Measurements from ENCODE around the gene CYP3A4. TPM values are rescaled to one million over a fixed set of nuclear protein-coding genes. Genes with fewer than 3 reads are reported as not detected.
"Not testable (repeated sequence)": the region's sequence is repeated elsewhere in the genome, so short reads cannot be mapped to it uniquely, and the experiment has no call there.

The CYP3A4 gene
- total RNA-seq, 2 experiments from 2014 or later = not detected

DNA sequence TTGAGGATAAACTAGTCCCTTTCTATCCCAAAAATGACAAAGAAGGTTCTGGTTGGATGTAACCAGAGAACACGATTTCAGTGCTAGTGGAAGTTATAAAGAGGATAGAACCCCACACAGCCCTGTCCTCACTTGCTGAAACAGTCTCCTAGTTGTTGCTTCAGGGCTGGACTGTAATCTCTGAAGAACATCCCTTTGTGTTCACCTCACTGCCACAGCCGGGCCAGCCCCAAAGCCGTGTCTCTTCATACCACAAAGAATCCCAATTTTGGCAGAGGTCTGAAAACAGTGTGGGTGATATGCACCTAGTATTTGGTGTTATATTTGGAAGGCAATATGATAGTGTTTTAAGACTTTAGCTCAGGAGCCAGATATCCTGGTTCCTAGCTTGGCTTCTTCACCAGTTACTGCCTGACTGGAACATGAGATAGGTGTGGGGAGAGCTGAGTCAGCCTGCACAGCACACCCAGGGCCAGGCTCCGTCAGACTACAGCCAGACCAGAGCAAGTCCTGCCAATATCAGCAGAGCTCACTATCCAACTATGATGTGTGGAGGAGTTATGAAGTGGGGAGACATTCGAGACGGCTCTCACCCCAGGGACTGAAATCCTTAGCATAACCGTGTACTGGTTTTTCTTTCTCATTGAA lies 21.2 kb downstream of the CYP3A4 start:
- DNase-seq = no peak
- Mint-ChIP-seq H3K9me3 (ENCODE audit: low read depth) (no peaks in the 10 kb centered on the region), H3K36me3 (no peaks in the 10 kb centered on the region), H3K4me1 (peaks cover 8% of the 10 kb centered on the region), H3K27ac (no peak overlapping the region), H3K4me3 (no peak overlapping the region), H3K27me3 (peaks cover 6% of the 10 kb centered on the region)
- ATAC-seq = no peak
- CTCF ChIA-PET = no interaction called here

DNA sequence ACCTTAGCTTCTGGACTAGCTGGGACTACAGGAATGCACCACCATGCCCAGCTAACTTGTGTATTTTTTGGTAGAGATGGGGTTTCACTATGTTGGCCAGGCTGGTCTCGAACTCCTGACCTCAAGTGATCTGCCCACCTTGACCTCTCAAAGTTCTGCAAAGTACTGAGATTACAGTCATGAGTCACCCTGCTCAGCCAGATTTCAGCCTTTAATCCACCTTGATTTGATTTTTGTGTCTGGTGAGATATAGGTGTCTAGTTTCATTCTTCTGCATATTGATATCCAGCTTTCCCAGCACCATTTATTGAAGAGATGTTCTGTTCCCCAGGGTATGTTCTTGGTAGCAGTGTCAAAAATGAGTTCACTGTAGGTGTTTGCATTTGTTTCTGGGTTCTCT lies 28.9 kb downstream of the CYP3A4 start:
- Mint-ChIP-seq H3K9me3 (ENCODE audit: low read depth) (no peaks in the 10 kb centered on the region), H3K4me1 (no peaks in the 10 kb centered on the region), H3K36me3 (no peaks in the 10 kb centered on the region), H3K4me3 (no peak overlapping the region), H3K27ac (no peak overlapping the region), H3K27me3 (peaks cover 24% of the 10 kb centered on the region)
- CTCF ChIA-PET = no interaction called here
- ATAC-seq (no peak), DNase-seq (no peak)

- H3K36me3 Mint-ChIP-seq = no peaks in the 10 kb centered on the region
- H3K27me3 Mint-ChIP-seq = peaks cover 31% of the 10 kb centered on the region
- H3K4me3 Mint-ChIP-seq = no peak overlapping the region
- H3K27ac Mint-ChIP-seq = no peak overlapping the region
- H3K9me3 Mint-ChIP-seq (ENCODE audit: low read depth) = no peaks in the 10 kb centered on the region
- H3K4me1 Mint-ChIP-seq = peaks cover 5% of the 10 kb centered on the region
- DNase-seq (no peak), ATAC-seq (no peak)
- CTCF ChIA-PET = no interaction called here
These were observed 31.6 kb downstream of the CYP3A4 start for GRCh38 chr7:99752356-99752755.

DNA sequence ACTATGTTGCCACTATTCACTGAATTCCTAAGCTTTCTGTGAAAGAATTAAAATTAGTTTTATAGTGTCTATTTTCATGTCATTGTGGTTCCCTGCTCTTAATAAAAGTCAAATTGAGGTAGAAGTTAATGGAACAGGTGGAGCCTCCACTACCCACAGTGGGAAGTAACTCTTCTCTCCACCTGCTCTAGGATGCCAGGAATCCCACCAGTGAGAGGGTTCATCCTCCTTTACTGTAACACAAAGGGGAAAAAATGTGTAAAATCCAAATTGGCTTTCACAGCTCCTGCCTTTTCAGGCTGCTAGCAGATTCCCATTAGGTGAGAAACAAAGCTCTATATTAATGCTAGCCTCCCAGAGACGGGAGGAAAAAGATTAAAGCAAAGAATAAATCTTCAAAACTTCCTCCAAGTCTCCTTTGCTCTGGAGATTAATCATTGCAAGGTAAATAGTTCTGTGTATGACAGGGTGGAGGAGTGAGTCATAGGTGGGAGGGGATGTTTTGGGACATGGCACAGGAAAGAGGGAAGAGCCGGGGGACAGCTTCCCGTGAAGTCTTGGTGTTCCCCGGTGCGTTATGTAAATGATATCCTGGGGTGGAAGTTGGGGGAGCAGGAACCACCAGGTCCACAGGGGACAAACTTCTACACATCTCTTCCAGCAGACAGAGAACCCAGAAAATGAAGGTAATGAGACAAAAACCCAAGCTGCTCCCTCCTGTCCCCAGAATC lies 32.5 kb downstream of the CYP3A4 start:
- H3K36me3 Mint-ChIP-seq; H3K9me3 Mint-ChIP-seq (ENCODE audit: low read depth); H3K27ac Mint-ChIP-seq; H3K4me1 Mint-ChIP-seq; CTCF ChIA-PET; DNase-seq; H3K4me3 Mint-ChIP-seq; ATAC-seq: not testable (repeated sequence)
- peaks cover 31% of the 10 kb centered on the region for H3K27me3 Mint-ChIP-seq

DNA sequence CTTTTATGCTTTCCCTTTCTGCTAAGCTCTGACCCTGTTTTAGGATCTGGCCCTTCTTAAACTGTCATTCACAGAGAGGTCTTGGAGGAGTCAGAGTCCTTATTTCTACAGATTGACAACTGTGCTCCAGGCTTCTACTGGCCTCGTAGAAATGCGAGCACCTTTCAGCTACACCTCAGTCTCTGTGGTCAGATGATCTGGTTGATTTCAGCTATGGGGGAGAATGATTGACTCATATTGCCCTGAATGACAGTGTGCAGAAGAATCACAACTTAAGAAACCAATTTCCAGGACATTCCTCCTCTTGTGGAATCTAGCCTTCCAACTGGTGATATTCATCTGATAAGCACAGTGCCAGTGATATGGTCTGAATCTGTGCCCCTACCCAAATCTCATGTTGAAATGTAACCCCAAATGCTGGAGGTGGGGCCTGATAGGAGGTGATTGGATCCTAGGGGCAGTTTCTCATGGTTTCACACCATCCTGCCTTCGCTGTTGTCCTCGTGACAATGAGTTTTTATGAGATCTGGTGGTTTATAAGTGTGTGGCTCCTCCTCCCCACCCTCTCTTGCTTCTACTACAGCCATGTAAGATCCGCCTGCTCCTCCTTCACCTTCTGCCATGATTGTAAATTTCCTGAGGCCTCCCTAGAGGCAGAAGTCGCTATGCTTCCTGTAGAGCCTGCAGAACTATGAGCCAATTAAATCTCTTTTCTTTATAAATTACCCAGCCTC lies 35.0 kb downstream of the CYP3A4 start:
- no peak overlapping the region for H3K4me3 Mint-ChIP-seq
- DNase-seq (no peak), ATAC-seq (no peak)
- H3K4me1 Mint-ChIP-seq = peaks cover 5% of the 10 kb centered on the region
- no peaks in the 10 kb centered on the region for H3K36me3 Mint-ChIP-seq
- H3K27ac Mint-ChIP-seq = no peak overlapping the region
- CTCF ChIA-PET = no interaction called here
- peaks cover 39% of the 10 kb centered on the region for H3K27me3 Mint-ChIP-seq
- no peaks in the 10 kb centered on the region for H3K9me3 Mint-ChIP-seq (ENCODE audit: low read depth)

- peaks cover 25% of the 10 kb centered on the region for H3K27me3 Mint-ChIP-seq
- H3K36me3 Mint-ChIP-seq; ATAC-seq; H3K4me3 Mint-ChIP-seq; H3K4me1 Mint-ChIP-seq; DNase-seq; H3K27ac Mint-ChIP-seq; CTCF ChIA-PET; H3K9me3 Mint-ChIP-seq (ENCODE audit: low read depth): not testable (repeated sequence)
These were observed 37.1 kb downstream of the CYP3A4 start for GRCh38 chr7:99746915-99747314.

DNA sequence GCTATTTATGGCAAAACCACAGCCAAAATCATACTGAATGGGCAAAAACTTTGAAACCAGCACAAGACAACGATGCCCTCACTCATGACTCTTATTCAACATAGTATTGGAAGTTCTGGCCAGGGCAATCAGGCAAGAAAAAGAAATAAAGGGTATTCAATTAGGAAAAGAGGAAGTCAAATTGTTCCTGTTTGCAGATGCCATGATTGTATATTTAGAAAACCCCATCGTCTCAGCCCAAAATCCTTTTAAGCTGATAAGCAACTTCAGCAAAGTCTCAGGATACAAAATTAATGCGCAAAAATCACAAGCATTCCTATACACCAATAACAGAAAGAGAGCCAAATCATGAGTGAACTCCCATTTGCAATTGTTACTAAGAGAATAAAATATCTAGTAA lies 38.6 kb downstream of the CYP3A4 start:
- CTCF ChIA-PET; H3K36me3 Mint-ChIP-seq; ATAC-seq; H3K4me3 Mint-ChIP-seq; H3K9me3 Mint-ChIP-seq (ENCODE audit: low read depth); H3K27ac Mint-ChIP-seq; H3K4me1 Mint-ChIP-seq; DNase-seq: not testable (repeated sequence)
- H3K27me3 Mint-ChIP-seq = peaks cover 20% of the 10 kb centered on the region

GRCh38 chr7:99742737-99743394 lies 41.1 kb downstream of the CYP3A4 start:
- H3K27ac Mint-ChIP-seq = no peak overlapping the region
- H3K9me3 Mint-ChIP-seq (ENCODE audit: low read depth) = no peaks in the 10 kb centered on the region
- no peak overlapping the region for H3K4me3 Mint-ChIP-seq
- CTCF ChIA-PET = no interaction called here
- ATAC-seq (no peak), DNase-seq (no peak)
- H3K4me1 Mint-ChIP-seq = peaks cover 6% of the 10 kb centered on the region
- peaks cover 17% of the 10 kb centered on the region for H3K27me3 Mint-ChIP-seq
- H3K36me3 Mint-ChIP-seq = peaks cover 6% of the 10 kb centered on the region

GRCh38 chr7:99741441-99741795 lies 42.6 kb downstream of the CYP3A4 start:
- ATAC-seq (no peak), DNase-seq (no peak)
- Mint-ChIP-seq H3K27me3 (peaks cover 13% of the 10 kb centered on the region), H3K36me3 (peaks cover 6% of the 10 kb centered on the region), H3K9me3 (ENCODE audit: low read depth) (no peaks in the 10 kb centered on the region), H3K4me1 (peaks cover 10% of the 10 kb centered on the region), H3K4me3 (no peak overlapping the region), H3K27ac (no peak overlapping the region)
- CTCF ChIA-PET = no interaction called here

DNA sequence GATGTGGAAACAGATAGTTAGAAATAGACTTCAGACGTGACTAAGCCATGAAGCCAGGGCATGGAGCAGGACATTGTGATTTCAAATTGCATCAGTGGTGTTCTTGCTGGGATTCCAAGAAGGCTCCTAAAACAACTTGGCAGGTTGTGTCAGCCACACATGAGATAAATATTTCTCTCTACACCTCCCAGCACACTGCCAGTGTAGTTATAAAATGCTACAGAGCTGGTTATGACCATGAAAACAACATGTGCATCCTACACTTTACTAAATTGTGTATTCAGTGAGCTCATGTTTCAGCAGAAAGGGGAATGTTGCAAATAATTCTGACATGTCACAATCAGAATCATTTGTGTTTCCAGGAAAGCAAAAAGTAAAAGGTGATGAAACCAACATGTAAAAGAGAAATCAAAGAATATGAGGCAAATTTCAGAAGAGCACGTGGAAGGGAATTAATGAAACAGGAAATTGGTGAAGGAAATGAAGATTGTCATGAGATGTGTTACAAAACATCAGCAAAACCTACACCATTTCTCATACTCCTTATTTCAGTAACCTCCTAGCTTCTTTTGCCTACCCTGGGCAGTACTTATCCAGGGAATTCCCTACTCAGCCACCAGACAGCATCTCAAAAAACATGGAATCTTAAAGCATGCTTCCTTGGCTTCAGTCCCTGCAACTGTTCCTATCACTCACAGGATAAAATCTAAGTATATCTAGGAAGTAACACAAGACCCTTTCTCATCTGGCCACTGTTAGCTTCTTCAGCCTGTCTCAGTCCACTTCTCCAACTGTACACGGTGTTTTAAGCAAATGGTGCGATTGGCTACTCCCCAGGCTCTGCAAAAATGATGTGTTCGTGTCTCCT lies 43.2 kb downstream of the CYP3A4 start:
- Mint-ChIP-seq H3K36me3 (peaks cover 6% of the 10 kb centered on the region), H3K4me1 (peaks cover 10% of the 10 kb centered on the region), H3K4me3 (no peak overlapping the region), H3K9me3 (ENCODE audit: low read depth) (no peaks in the 10 kb centered on the region), H3K27me3 (peaks cover 11% of the 10 kb centered on the region), H3K27ac (no peak overlapping the region)
- ATAC-seq = no peak
- no peak for DNase-seq
- CTCF ChIA-PET = no interaction called here

GRCh38 chr7:99739699-99740572 lies 44.0 kb downstream of the CYP3A4 start:
- Mint-ChIP-seq H3K27me3 (peaks cover 9% of the 10 kb centered on the region), H3K4me1 (peaks cover 10% of the 10 kb centered on the region), H3K36me3 (peaks cover 6% of the 10 kb centered on the region), H3K4me3 (no peak overlapping the region), H3K9me3 (ENCODE audit: low read depth) (no peaks in the 10 kb centered on the region), H3K27ac (no peak overlapping the region)
- CTCF ChIA-PET = no interaction called here
- DNase-seq = no peak
- no peak for ATAC-seq

DNA sequence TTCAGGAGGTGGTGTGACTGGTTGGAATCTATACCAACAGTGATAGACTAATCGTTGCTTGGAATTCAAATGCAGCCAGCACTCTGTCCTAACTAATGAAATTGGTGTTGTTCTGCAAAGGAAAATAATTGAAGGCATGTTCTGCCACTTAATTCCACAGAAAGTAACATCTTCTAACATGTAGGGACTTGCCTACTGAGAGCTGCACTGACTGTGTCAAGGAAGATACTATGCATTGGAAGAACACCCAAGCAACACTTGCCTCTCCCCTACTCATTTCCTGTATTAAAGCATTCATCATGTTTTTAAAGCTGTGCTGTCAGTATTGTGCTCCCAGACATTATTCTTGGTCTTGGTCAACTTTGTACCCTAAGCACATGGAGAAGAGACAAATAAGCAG lies 46.3 kb downstream of the CYP3A4 start:
- H3K4me3 Mint-ChIP-seq = no peak overlapping the region
- no peak for DNase-seq
- H3K4me1 Mint-ChIP-seq = peaks cover 10% of the 10 kb centered on the region
- H3K27ac Mint-ChIP-seq = no peak overlapping the region
- H3K27me3 Mint-ChIP-seq = no peaks in the 10 kb centered on the region
- H3K36me3 Mint-ChIP-seq = peaks cover 6% of the 10 kb centered on the region
- CTCF ChIA-PET = interaction anchor here (1.3 kb wide), 1 partner anchor 12 kb away, joined by 3 read pairs; no protein-coding TSS in a partner anchor
- ATAC-seq = no peak
- no peaks in the 10 kb centered on the region for H3K9me3 Mint-ChIP-seq (ENCODE audit: low read depth)

Data from activated CD8-positive, alpha-beta memory T cell treated with anti-CD3 and anti-CD28 coated beads, Interleukin-2, amount 10 ng/mL, durations not matched to agents 7 days and 5 days (primary cell).